Activated CD4-positive, alpha-beta T cell treated with anti-CD3 and anti-CD28 coated beads, Interleukin-2, amount 50 U/mL, for 1 hour (primary cell): ENCODE results near the gene RRM2.
"Not testable (repeated sequence)": the region's sequence is repeated elsewhere in the genome, so short reads cannot be mapped to it uniquely, and the experiment has no call there.

ENCODE experiments used
- DNase-seq: peaks from one replicate; pipeline ENCODE4 v3.0.0-alpha.2; 2020

Gene RRM2

DNA sequence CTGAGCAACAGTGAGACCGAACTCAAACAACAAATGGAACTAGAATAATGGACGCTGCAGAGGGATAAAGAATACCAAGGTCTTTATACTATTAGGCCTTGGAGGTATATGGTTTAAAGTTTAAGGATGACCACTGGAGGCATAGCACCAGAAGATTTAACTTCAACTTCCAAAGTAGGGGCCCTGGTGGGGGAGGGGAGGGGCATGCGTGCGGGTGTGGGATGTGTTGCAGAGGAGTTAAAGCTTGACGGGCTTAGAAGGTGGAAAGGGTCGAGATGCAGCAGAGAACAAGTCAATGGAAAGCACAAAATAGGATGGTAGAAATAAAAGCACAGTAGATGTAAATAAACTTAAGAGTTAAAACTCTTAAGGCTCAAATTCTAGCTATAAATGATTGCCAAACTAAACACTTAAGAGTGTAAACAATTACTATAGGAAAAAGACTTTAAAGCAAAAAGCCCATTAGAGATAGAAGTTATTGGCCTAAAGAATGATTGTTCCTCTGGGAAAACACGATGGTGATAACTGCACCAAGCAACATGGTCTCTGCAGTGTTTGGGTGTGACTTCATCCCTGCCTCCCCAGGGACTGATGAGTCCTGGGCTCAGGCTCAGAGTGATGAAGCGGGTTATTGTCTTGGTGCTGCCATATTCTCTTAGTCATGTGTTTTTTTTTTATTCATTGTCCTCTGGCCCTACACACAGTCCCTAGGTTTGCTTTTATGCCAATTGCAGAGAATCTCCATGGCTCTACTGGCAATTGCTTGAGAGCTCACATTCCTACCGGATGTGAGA is 13.0 kb downstream of the RRM2 start:
- no peak for DNase-seq

DNA sequence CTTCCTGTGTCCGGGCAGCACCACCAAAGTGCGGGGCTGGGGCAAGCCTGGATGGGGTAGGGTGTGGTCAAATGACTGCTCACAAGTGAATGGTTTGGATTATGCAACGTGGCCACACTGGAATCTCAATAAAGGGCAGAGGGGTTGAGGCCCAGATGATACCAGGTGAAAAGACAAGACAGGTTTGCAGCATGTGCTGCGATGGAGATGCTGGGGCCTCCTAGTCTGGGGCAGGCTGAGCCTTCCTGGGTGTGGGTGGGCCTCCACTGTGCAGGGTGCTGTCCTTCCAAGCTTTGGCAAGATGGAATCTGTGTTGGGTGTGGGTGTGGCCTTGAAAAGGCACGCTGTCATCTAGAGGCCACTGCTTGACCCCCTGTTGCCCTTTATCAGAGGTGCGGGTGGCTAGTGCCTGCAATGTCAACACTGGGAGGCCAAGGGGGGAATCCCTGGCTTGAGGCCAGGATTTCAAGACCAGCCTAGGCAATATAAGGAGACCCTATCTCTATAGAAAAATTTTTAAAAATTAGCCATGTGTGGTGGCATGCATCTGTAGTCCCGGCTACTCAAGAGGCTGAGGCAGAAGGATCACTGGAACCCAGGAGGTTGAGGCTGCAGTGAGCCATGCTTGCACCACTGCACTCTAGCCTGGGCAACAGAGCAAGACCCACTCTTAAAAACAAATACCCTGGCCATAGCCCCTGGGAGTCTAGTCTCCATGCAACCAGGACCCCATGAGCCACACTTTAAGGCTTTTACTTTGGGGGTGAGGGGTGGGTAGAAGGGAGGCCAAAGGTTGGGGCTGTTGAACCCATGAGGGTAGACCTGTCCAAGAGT is 13.8 kb downstream of the RRM2 start:
- no peak for DNase-seq

DNA sequence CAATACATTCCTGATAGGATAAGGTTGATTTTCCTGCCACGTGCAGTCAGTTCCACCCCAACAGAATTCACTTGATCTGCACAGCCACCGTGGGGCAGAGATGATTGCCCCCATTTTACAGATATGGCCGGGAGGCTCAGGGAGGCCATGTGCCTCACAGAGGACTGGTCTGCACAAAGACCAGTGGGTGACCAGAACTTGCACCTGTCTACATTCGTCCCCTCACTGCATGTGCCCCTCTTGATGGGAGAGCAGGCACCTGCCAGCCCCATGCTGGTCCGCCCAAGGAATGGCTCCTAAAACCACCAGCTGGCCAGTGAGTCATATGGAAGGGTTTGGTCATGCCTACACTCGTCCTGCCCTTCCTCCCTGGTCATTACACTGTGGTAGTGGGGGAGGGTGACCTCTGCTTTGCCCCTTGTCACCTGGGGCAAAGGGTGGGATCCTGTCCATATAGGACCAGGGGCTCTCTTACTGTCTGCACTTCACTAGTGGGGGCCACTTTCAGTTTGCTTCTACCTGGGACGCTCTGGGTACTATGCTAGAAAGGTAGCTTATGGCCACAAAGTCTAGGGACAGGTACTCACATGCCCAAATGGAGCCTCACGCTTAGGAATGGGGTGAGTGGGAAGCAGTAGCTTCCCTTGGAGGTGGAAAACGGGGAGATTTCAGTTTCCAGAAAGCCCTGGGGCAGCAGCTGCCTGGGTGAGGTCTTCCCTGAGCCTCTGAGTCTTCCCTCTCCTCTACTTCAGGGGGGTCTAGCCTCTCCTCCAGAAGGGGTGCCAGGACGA is 14.7 kb downstream of the RRM2 start:
- DNase-seq, result no peak

DNA sequence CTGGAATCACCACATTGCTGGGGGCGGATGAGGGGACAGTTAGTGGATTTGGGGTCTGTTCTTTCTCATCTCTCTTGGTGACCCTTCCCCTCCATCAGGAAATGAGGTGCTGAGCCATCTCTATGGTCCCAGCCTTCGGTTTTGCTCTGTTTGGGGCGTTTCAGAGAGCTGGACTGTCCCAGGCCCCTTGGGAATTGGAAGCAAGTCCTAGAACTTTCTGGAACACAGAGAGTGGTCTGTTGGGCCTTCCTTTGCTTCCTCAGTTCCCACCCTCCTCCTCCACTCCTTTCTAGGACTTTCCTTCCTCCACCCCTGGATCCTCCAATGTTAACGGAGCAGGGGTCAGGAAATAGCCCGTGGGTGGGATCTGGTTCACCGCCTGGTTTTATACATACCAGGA is 17.0 kb downstream of the RRM2 start:
- DNase-seq, result no peak

DNA sequence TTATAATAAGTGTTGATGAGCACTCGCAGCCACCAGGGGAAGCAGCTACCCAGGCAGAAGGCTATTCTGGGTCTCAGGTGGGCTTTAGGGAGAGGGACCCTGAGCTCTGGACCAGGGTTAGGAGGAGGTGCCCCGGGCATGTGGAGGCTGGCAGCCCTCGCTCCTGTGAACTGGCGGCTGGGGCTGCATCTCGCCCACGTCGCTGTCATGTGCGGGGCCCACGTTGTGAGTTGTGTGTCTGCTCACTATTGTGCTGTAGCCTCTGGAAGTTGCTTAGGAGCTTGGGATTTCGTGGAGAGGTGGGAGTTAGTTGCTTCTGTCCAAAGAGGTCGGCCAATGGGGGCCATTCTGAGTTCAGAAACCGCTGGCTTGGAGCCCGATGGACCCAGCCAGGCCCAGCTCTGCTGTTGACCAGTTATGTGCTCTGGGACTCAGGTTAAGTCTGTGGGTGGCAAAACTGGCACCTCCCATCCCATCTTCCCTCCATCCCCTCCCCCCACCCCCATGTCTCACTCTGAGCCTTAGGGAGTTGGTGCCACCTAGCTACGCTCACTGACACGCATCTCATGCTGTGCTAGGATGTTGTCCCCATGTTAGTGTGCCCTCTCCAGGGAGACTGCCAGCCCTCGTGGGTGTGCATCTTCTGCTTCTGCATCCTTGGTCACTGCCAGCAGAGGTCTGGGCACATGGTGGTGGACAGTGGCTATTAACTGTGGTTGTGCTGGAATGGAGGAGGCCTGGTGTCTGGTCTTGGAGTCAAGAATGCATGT is 18.5 kb downstream of the RRM2 start:
- no peak for DNase-seq

DNA sequence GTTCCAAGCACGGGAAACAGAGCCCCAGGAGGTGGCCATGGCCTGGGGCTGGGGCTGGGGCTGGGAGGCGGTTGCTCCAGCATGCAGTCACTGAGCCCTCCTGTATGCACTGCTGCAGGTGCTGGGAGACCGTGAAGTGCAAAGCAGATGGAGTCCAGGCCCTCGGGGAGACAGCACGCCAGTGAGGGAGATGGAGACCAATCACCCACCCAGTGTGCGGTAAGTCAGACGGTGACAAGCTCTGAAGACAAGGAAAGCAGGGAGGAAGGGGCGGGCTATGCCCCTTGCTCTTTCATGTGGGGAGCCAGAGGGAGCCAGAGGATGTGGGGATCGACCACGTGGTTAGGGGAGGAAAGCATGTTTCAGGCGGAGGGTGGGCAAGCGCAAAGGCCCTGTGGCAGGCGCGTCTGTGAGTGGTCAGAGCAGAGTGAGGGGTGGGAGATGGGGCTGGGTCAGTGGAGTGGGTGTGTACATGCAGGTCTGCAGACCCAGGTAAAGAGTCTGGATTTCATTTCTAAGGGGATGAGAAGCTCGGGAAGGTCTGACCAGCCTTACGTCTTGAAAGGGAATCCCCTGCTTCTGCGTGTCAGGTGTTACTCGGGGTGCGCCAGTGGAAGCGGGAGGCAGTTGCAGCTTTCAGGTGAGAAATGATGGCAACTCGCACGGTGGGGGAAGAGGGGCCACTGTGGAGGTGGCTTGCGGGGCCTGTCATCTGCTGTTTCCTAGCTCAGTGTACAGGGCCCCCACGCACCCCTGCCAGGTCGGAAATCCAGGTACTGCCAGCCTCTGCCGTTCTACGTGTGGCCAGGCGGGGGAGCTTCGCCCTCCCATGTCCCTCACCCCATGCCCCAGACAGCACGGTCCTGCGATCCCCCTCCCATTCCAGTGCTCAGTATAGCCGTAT is 19.4 kb downstream of the RRM2 start:
- DNase-seq, result peak; percentile 27

DNA sequence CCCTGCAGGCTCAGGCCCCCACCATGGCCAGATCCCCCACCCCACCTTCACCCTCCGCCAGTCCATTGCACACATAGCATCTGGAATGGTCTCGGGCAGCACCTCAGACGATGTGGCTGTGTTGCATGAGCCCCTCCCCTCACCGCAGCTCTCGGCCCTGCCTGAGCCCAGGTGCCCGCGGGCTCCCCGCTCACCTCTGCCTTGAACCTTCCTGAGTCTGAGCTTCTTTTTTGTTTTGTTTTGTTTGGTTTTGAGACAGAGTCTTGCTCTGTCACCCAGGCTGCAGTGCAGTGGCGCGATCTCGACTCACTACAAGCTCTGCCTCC is 20.1 kb downstream of the RRM2 start:
- no peak for DNase-seq

DNA sequence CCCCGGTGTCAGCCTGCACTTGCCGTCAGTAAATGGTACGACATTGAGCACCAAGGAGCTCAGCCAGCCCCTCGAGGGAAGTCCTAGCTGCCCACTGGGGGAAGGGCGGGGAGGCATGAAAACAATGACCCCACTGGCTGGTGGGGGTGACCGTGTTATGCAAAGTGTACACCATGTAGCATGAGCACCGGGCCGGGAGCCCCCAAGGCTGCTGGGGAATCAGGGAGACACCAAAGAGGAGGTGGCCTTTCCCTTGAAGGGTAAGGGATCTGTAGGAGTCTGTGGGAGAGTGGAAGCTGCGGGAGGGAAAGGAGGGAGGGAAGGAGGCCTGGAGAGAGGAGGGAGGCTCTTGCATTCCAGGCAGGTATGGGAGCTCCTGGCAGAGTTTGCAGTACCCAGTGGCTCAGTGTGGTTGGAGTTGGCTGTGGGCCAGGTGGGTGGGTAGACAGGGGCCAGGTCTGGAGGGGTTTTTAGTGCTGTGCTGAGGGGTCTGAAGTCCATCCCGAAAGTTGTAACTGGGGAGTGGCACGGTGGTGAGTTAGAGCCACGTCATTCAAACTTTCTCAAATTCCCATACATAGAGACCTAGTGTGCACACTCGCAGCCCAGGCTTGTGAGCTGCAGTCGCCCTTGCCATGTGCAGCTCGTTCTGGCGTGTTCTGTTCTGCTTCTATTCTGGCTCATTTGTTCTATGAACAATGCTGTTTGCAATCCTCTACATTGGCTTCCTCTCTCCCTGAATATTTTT is 22.4 kb downstream of the RRM2 start:
- DNase-seq, result no peak

DNA sequence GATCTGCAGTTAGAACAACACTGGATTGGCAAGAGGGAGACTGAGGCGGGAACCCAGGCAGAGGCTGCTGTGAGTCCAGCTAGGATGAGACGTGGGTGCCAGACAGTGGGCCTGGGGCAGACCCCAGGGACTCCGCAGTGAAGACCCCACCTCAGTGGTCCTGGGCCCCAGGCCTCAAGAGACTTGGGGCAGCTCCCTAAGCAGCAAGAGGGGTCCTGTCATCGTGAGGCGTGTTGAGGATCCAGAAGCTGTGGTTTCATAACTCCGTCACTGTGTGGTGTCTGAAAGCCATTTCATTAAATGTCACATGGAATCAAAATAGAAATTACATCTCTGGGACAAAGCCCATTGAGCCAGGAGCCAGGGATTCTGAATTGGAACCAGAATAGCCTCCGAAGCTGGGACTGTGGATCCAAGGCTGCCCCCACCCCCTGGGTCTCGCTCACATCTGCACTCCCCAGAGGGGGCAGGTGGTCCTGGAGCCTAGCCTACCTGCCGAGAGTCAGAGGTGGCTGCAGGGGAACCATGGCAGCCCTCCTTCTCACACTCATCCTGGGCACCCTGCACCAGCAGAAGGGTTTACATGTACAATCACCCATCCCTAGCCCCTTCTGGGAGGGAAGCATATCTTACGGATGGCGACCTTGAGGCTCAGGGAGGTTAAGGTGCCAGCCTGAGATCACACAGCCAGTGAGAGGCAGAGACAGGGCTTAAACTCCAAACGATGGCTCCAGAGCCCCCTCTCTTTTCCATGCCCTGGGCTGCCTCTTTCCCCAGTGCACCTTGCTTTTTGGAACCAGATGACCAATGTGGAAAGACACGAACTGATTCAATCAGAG is 23.2 kb downstream of the RRM2 start:
- no peak for DNase-seq

DNA sequence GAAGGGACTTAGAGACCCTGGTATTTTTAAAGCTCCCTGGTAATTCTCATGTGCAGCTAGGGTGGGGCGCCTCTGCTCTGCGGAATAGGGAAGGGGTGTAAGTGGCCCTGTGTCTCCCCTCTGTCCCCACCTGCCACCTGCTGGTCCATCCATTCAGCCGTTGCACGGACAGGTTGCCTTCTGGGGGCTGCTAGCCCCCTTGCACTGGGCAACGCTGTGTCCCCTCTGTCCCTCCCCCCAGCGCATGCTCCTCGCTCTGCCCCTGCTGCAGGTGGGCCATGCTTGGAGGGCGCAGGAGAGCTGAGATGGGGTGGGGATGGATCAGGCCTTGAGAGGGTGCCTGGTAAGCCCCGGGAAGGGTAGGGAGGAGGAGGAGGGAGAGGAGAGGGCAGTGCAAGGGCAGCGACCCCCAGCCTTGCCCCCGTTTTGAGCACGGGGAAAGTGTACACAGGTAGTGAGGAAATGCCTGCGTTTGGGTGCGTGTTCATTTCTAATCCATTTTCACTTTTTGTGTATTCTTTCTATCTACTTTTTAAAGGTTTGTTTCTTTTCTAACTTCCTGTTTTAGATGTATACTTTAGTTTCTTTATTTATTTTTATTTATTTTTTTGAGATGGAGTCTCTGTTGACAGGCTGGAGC is 23.9 kb downstream of the RRM2 start:
- no peak for DNase-seq

DNA sequence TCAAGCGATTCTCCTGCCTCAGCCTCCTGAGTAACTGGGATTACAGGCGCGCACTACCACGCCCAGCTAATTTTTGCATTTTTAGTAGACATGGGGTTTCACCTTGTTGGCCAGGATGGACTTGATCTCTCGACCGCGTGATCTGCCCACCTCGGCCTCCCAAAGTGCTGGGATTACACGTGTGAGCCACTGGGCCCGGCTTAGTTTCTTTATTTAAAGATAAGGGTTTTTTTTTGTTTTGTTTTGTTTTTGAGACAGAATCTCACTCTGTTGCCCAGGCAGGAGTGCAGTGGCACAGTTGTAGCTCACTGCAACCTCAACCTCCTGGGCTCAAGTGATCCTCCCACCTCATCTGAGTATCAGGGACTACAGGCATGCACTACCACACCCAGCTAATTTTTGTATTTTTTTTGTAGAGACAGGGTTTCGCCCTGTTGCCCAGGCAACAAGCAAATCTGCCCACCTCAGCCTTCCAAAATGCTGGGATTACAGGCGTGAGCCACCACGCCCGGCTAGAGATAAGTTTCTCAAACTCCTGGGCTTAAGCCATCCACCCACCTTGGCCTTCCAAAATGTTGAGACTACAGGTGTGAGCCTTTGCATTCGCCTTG is 24.6 kb downstream of the RRM2 start:
- not testable (repeated sequence) for DNase-seq

DNA sequence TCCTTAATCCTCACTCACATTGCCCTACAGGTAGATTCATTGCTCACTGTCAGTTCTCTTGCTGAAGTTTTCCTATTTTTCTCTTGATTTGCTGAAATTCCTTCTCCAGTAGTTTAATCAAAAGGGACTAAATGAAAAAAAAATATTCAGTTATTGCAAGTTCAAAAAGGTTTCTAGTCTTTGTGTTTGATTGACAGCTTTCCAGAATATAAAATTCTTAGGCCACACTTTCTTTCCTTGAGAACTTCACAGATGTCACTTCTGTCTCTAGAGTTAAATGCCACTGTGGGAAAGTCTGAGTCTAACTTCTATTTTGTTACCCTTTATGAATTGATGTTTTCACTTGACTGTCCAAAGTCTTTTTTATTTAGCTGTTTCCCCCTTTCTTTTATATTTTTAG is 25.7 kb downstream of the RRM2 start:
- no peak for DNase-seq

DNA sequence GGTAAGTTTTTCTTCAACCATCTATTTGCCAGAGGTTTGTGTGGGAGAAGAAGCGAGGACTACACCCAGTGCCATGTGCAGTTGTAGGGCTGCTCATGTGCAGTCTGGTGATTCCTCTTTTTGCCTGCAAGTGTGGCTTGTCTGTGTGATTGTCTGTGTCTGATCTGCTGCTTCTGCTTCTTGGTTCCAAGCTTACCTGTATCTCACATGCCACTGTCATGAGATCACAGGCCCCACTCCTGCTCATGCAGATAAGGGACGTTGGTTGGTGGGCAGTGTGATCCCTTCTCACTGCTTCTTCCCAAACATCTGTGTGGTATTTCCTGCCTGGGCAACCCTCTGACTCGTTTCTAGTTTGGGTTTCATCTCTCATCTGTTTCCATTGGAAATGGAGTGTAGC is 27.1 kb downstream of the RRM2 start:
- DNase-seq, result no peak

DNA sequence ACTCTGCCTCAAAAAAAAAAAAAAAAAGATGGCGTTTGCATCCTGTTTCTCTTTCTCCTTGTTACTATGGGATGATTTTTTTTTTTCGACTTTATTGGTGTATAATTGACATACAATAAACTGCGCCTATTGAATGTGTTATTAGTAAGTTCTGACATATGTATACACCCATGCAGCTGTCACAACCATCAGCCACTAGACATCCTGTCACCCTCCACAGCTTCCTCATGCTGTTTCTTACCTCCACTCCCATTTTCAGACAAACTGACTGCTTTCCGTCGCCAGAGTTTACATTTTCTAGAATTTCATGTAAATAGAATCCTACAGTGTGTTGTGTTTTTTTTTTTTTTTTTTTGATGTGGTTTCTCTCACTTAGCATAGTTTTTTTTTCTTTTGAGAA is 27.9 kb downstream of the RRM2 start:
- DNase-seq, result no peak

DNA sequence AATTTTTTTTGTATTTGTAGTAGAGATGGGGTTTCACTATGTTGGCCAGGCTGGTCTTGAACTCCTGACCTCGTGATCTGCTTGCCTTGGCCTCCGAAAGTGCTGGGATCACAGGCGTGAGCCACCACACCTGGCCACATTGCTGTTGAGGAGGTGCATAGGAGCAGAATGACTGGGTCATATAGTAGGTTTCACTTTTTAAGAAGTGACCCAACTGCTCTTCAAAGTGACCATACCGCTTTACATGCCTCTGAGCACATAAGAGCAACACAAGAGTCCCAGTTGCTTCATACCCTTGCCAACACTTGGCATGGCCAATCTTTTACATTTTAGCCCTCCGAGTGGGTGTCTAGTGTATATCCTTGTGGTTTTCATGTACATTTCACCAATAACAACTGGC is 28.9 kb downstream of the RRM2 start:
- DNase-seq, result no peak

DNA sequence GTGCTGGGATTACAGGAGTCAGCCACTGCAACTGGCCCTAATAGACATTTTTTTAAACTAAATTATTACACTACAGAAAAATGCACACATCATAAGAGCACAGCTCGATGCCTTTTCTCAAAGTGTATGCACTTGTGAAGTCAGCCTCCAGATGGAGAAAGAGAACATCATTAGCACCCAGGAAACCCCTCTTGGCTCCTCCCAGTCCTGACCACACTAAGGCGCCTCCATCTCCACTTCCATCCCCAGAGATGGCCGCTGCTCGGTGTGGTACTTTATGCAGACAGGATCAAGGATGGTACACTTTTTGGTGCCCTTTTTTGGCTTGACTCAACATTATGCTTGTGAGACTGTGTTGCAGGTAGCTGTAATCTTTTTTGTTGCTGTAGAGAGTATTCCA is 34.8 kb downstream of the RRM2 start:
- no peak for DNase-seq

DNA sequence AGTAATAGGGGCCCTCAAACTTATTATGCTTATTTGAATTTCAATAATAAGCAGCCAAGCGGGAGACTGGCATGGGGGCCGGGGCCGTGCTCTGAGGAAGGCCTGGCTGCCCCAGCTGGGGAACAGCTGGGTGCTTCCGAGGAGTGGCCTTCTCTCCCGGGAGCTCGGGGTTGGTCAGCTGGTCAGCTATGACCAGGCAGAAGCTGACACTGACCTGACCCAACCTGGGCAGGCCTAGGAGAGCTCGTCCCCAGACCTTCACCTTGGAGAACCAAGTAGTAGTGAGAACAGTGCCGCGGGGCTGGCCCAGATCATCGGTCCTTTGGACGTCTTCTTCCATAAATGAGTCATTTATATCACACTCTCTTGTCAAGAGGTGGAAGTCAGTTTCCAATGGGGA is 36.1 kb downstream of the RRM2 start:
- DNase-seq, result no peak

DNA sequence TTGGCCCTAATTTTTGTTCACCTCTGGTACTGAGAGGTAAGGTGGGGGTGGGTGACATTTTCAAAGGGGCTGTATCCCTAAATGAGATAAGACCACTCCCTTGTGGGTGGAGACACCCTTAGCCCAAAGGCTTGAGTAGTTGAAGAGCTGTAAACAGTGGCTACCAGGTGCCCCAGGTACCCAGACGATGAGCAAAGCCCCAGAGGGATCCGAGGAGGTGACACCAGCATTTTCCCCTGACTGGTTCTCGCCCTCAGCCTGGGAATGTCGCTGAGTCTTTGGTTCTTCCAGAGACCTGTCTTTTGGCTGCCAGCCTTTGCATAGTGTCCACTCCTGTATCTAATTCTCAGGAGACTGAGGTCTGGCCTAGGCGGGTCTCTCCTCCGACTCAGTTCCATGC is 36.5 kb downstream of the RRM2 start:
- DNase-seq, result no peak

DNA sequence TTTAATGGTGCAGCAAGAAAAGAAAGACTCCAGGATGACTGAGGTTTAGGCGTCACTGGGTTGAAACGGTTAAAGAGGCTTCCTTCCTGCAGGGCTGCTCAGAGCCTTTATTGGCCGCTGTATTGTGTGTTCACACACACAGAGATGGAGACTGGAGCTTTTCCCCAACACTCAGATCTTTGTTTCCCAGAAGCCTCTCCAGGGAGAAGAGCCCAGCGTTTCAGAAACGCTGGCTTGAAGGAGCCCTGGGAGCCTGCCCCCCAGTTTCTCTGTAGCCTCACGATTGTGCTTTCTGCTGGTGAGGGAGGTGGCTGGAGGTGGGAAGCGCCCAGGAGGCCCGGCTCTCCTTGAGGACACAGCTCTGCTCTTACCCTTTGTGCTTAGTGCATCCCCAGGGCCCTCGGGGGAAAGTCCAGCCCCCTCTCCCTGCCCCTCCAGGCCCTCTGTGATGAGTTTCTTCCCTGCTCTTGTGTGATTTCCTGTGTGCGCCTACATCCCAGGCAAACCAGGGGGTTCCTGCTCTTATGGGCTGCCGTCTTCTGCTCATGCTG is 37.1 kb downstream of the RRM2 start:
- DNase-seq, result no peak
